ENCODE data around the gene LHX3. TPM values are rescaled to one million over a fixed set of nuclear protein-coding genes. Genes with fewer than 3 reads are reported as not detected.

The LHX3 gene
- total RNA-seq, 1 donor from 2014 or later, result not detected

- Histone ChIP-seq H3K4me1 (ENCODE audit: insufficient read depth, low read length) (peaks cover 24% of the 10 kb centered on the region), H4K20me1 (ENCODE audit: insufficient read depth, low read length) (peaks cover 63% of the 10 kb centered on the region)
- no peak overlapping the region for H3K27ac Mint-ChIP-seq (ENCODE audit: unreplicated experiment)
Observed at GRCh38 chr9:136229096-136230065, 24.5 kb upstream of the LHX3 start.

GRCh38 chr9:136228107-136228875 is 23.4 kb upstream of the LHX3 start:
- Mint-ChIP-seq H3K27me3 (ENCODE audit: low read depth, unreplicated experiment) (no peaks in the 10 kb centered on the region), H3K36me3 (ENCODE audit: low read depth, unreplicated experiment) (peaks cover 7% of the 10 kb centered on the region), H3K9me3 (ENCODE audit: unreplicated experiment) (no peaks in the 10 kb centered on the region), H3K4me3 (ENCODE audit: unreplicated experiment) (no peak overlapping the region), H3K27ac (ENCODE audit: unreplicated experiment) (peak overlapping the region; percentile 84), H3K4me1 (ENCODE audit: low read depth, unreplicated experiment) (peaks cover 11% of the 10 kb centered on the region)
- Histone ChIP-seq H2AFZ (ENCODE audit: low read depth, low read length) (peak overlapping the region; percentile 29), H3K27me3 (ENCODE audit: insufficient read depth, low read length) (no peaks in the 10 kb centered on the region), H3K4me3 (ENCODE audit: insufficient read depth, low read depth, low read length) (no peak overlapping the region), H3K9ac (ENCODE audit: low read length) (peak overlapping the region; percentile 64), H3K36me3 (ENCODE audit: insufficient read depth, low read length) (no peaks in the 10 kb centered on the region), H3K9me3 (ENCODE audit: insufficient read depth, low read depth, low read length) (no peaks in the 10 kb centered on the region), H3K79me2 (ENCODE audit: insufficient read depth, low read length) (peaks cover 25% of the 10 kb centered on the region), H3K4me2 (ENCODE audit: low read length) (peak overlapping the region; percentile 81), H3K4me1 (ENCODE audit: insufficient read depth, low read length) (peaks cover 24% of the 10 kb centered on the region), H4K20me1 (ENCODE audit: insufficient read depth, low read length) (peaks cover 64% of the 10 kb centered on the region), H3K27ac (ENCODE audit: low read depth, low read length) (peak overlapping the region; percentile 65)
- DNase-seq (ENCODE audit: low read depth) (peak; percentile 80), FAIRE-seq (peak; percentile 45)
- TF ChIP-seq, protein P1, sequence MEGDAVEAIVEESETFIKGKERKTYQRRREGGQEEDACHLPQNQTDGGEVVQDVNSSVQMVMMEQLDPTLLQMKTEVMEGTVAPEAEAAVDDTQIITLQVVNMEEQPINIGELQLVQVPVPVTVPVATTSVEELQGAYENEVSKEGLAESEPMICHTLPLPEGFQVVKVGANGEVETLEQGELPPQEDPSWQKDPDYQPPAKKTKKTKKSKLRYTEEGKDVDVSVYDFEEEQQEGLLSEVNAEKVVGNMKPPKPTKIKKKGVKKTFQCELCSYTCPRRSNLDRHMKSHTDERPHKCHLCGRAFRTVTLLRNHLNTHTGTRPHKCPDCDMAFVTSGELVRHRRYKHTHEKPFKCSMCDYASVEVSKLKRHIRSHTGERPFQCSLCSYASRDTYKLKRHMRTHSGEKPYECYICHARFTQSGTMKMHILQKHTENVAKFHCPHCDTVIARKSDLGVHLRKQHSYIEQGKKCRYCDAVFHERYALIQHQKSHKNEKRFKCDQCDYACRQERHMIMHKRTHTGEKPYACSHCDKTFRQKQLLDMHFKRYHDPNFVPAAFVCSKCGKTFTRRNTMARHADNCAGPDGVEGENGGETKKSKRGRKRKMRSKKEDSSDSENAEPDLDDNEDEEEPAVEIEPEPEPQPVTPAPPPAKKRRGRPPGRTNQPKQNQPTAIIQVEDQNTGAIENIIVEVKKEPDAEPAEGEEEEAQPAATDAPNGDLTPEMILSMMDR (IDR thresholded peaks at IDR 0.05; ENCODE audit: insufficient read depth, low read depth, low read length), result no peak
- TF ChIP-seq EZH2 (IDR thresholded peaks at IDR 0.05; ENCODE audit: insufficient read depth, low read length), result no peak

More at GRCh38 chr9:136229096-136230065, 24.5 kb upstream of the LHX3 start:
- H3K27me3 Mint-ChIP-seq (ENCODE audit: low read depth, unreplicated experiment), result no peaks in the 10 kb centered on the region
- Histone ChIP-seq H3K36me3 (ENCODE audit: insufficient read depth, low read length) (no peaks in the 10 kb centered on the region), H3K27ac (ENCODE audit: low read depth, low read length) (no peak overlapping the region), H3K9ac (ENCODE audit: low read length) (peak overlapping the region; percentile 44), H2AFZ (ENCODE audit: low read depth, low read length) (peak overlapping the region; percentile 65), H3K4me2 (ENCODE audit: low read length) (peak overlapping the region; percentile 81), H3K79me2 (ENCODE audit: insufficient read depth, low read length) (peaks cover 25% of the 10 kb centered on the region), H3K27me3 (ENCODE audit: insufficient read depth, low read length) (no peaks in the 10 kb centered on the region), H3K9me3 (ENCODE audit: insufficient read depth, low read depth, low read length) (no peaks in the 10 kb centered on the region), H3K4me3 (ENCODE audit: insufficient read depth, low read depth, low read length) (no peak overlapping the region)
- no peaks in the 10 kb centered on the region for H3K9me3 Mint-ChIP-seq (ENCODE audit: unreplicated experiment)
- FAIRE-seq, result no peak
- H3K4me3 Mint-ChIP-seq (ENCODE audit: unreplicated experiment), result no peak overlapping the region
- DNase-seq (ENCODE audit: low read depth), result peak; percentile 29
- peaks cover 13% of the 10 kb centered on the region for H3K4me1 Mint-ChIP-seq (ENCODE audit: low read depth, unreplicated experiment)
- TF ChIP-seq EZH2 (IDR thresholded peaks at IDR 0.05; ENCODE audit: insufficient read depth, low read length), result no peak
- TF ChIP-seq, protein P1 (IDR thresholded peaks at IDR 0.05; ENCODE audit: insufficient read depth, low read depth, low read length), result no peak
- peaks cover 6% of the 10 kb centered on the region for H3K36me3 Mint-ChIP-seq (ENCODE audit: low read depth, unreplicated experiment)
